ENCODE results near the gene OR13J1. TPM values are rescaled to one million over a fixed set of nuclear protein-coding genes. Genes with fewer than 3 reads are reported as not detected.

The OR13J1 gene
- total RNA-seq, 3 donors from 2014 or later: not detected

GRCh38 chr9:35852876-35853865, 17.0 kb downstream of the OR13J1 start:
- Histone ChIP-seq H3K9me3 (no peaks in the 10 kb centered on the region), H3K27ac (no peak overlapping the region), H3K4me3 (no peak overlapping the region), H3K4me1 (no peaks in the 10 kb centered on the region), H3K36me3 (no peaks in the 10 kb centered on the region), H3K27me3 (no peaks in the 10 kb centered on the region)
- intact Hi-C loops (cut with DNase I; ENCODE audit: low total_unique reads): no loop called here
- DNase-seq (ENCODE audit: low spot score in 2 of 2): peak in 1 of 2 donors; percentile 11
- TF ChIP-seq, protein P1, sequence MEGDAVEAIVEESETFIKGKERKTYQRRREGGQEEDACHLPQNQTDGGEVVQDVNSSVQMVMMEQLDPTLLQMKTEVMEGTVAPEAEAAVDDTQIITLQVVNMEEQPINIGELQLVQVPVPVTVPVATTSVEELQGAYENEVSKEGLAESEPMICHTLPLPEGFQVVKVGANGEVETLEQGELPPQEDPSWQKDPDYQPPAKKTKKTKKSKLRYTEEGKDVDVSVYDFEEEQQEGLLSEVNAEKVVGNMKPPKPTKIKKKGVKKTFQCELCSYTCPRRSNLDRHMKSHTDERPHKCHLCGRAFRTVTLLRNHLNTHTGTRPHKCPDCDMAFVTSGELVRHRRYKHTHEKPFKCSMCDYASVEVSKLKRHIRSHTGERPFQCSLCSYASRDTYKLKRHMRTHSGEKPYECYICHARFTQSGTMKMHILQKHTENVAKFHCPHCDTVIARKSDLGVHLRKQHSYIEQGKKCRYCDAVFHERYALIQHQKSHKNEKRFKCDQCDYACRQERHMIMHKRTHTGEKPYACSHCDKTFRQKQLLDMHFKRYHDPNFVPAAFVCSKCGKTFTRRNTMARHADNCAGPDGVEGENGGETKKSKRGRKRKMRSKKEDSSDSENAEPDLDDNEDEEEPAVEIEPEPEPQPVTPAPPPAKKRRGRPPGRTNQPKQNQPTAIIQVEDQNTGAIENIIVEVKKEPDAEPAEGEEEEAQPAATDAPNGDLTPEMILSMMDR (IDR thresholded peaks at IDR 0.05): no peak
- TF ChIP-seq POLR2AphosphoS5 (IDR thresholded peaks at IDR 0.05) (no peak), POLR2A (IDR thresholded peaks at IDR 0.05) (no peak)

- peak in 1 of 2 donors; percentile 5 for DNase-seq (ENCODE audit: low spot score in 2 of 2)
- Histone ChIP-seq H3K27me3 (no peaks in the 10 kb centered on the region), H3K27ac (no peak overlapping the region), H3K4me3 (no peak overlapping the region), H3K9me3 (no peaks in the 10 kb centered on the region), H3K4me1 (no peaks in the 10 kb centered on the region), H3K36me3 (no peaks in the 10 kb centered on the region)
- TF ChIP-seq, protein P1 (IDR thresholded peaks at IDR 0.05): no peak
- TF ChIP-seq POLR2AphosphoS5 (IDR thresholded peaks at IDR 0.05) (no peak), POLR2A (IDR thresholded peaks at IDR 0.05) (no peak)
- intact Hi-C loops (cut with DNase I; ENCODE audit: low total_unique reads): no loop called here
Observed at GRCh38 chr9:35852267-35852815, 17.9 kb downstream of the OR13J1 start.

- no peaks in the 10 kb centered on the region for H3K27me3 ChIP-seq
- H3K4me1 ChIP-seq: peaks cover 5 to 7% of the 10 kb centered on the region in 2 donors
- no peaks in the 10 kb centered on the region for H3K9me3 ChIP-seq
- H3K4me3 ChIP-seq: no peak overlapping the region
- intact Hi-C loops (cut with DNase I; ENCODE audit: low total_unique reads): no loop called here
- no peaks in the 10 kb centered on the region for H3K36me3 ChIP-seq
- no peak overlapping the region for H3K27ac ChIP-seq
- no peak for DNase-seq (ENCODE audit: low spot score in 2 of 2)
- TF ChIP-seq POLR2A (IDR thresholded peaks at IDR 0.05) (no peak), POLR2AphosphoS5 (IDR thresholded peaks at IDR 0.05) (no peak)
- TF ChIP-seq, protein P1 (IDR thresholded peaks at IDR 0.05): no peak
Observed at GRCh38 chr9:35847792-35848572, 22.2 kb downstream of the OR13J1 start.

GRCh38 chr9:35845824-35846771, 24.1 kb downstream of the OR13J1 start:
- H3K27ac ChIP-seq: peak overlapping the region in 1 of 2 donors; percentile 34
- no peak for DNase-seq (ENCODE audit: low spot score in 2 of 2)
- intact Hi-C loops (cut with DNase I; ENCODE audit: low total_unique reads): no loop called here
- H3K27me3 ChIP-seq: no peaks in the 10 kb centered on the region
- no peak overlapping the region for H3K4me3 ChIP-seq
- H3K9me3 ChIP-seq: no peaks in the 10 kb centered on the region
- H3K36me3 ChIP-seq: no peaks in the 10 kb centered on the region
- peaks cover 5 to 7% of the 10 kb centered on the region in 2 donors for H3K4me1 ChIP-seq
- TF ChIP-seq POLR2A (IDR thresholded peaks at IDR 0.05) (no peak), POLR2AphosphoS5 (IDR thresholded peaks at IDR 0.05) (no peak)
- TF ChIP-seq, protein P1 (IDR thresholded peaks at IDR 0.05): no peak

All from breast epithelium (tissue), 4 donors.